IgD-negative memory B cell (primary cell): ENCODE data around the gene MAP3K1. TPM values are rescaled to one million over a fixed set of nuclear protein-coding genes. Genes with fewer than 3 reads are reported as not detected.

Experiments used
- H3K27ac Mint-ChIP-seq, 3 donors: one replicate each; pipeline ENCODE4 v1.8.0; 2020 to 2022; ENCODE audit warnings: mild to moderate bottlenecking in 3 of 3, mixed read lengths in 3 of 3, moderate library complexity in 1 of 3
- H3K27me3 Mint-ChIP-seq: one replicate; pipeline ENCODE4 v1.8.0; 2021; ENCODE audit warnings: mixed read lengths
- H3K36me3 Mint-ChIP-seq: one replicate; pipeline ENCODE4 v1.8.0; 2020; ENCODE audit warnings: mild to moderate bottlenecking, mixed read lengths
- H3K4me1 Mint-ChIP-seq, 3 donors: one replicate each; pipeline ENCODE4 v1.8.0; 2020 to 2022; ENCODE audit warnings: mixed read lengths in 3 of 3, mild to moderate bottlenecking in 1 of 3
- H3K4me3 Mint-ChIP-seq, 4 donors: one replicate each; pipeline ENCODE4 v1.8.0; 2020 to 2022; ENCODE audit warnings: mild to moderate bottlenecking in 4 of 4, mixed read lengths in 4 of 4, moderate library complexity in 3 of 4
- H3K9me3 Mint-ChIP-seq, 3 donors: one replicate each; pipeline ENCODE4 v1.8.0; 2020 to 2021; ENCODE audit warnings: mixed read lengths in 3 of 3, mild to moderate bottlenecking in 1 of 3
- polyA plus RNA-seq: library from polyadenylated mRNA; unstranded; fragments of 300-500 nt; fragmentation: Illumina TruSeq; gene quantifications from one replicate; pipeline ENCODE4 v1.2.3, GENCODE V29; 2021

Gene MAP3K1
- polyA plus RNA-seq, 1 donor from 2014 or later, result 69.8 TPM

DNA sequence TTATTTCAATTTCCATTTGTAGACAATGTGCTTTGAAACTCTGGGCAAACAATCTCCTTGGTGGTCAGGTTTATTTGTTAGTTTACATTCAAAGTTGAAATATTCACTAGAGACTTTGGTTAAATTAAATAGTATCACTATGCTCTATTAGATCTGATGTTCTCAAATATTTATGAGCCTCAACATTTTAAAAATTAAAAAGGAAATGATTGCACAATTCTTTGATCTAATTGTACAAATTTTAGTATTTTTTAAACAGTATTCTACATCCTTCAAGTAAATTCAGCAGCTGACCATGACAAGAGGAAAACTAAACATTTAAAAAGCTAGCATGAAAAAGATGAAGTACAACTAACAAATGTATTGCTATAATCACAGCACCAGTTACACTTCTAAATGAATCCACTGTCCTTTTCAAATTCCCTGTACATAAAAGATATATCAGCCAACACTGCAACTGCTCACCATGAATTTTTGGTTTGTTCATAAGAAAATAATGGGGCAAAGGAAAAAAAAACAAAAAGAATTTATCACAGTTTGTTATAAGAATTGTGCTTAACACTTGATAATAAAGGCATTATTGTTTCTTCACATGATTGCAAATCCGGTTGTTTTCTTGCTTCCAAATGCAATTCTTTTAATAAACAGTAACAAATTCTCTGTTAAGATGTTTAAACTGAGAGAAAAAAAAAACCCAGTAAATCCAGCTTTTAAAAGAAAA, 104.8 kb downstream of the MAP3K1 start:
- Mint-ChIP-seq H3K4me1 (peaks cover 0 to 1% (median 0%) of the 10 kb centered on the region in 3 donors), H3K36me3 (no peaks in the 10 kb centered on the region), H3K9me3 (no peaks in the 10 kb centered on the region), H3K27me3 (no peaks in the 10 kb centered on the region), H3K4me3 (no peak overlapping the region), H3K27ac (no peak overlapping the region)

DNA sequence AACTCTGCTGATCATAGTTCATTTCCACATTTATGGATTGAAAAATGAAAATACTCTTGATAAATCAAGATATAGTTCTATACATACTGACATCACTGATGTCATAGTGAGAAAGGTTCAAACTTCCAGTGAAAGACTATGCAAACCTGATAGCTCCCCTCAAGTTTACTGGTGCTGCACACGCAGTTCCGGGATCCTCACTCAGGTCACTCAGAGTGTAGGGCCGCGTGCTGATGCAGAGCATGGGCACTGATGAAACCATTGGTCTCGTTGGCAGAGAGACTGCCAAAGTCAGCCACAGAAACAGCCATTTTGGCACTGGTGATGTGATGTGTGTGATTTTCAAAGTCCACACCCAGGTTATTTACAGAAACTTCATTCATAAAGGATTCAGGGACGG, 107.6 kb downstream of the MAP3K1 start:
- Mint-ChIP-seq H3K4me1 (peaks cover 0 to 1% (median 0%) of the 10 kb centered on the region in 3 donors), H3K9me3 (no peaks in the 10 kb centered on the region), H3K27me3 (no peaks in the 10 kb centered on the region), H3K27ac (no peak overlapping the region), H3K36me3 (peaks cover 2% of the 10 kb centered on the region), H3K4me3 (no peak overlapping the region)

DNA sequence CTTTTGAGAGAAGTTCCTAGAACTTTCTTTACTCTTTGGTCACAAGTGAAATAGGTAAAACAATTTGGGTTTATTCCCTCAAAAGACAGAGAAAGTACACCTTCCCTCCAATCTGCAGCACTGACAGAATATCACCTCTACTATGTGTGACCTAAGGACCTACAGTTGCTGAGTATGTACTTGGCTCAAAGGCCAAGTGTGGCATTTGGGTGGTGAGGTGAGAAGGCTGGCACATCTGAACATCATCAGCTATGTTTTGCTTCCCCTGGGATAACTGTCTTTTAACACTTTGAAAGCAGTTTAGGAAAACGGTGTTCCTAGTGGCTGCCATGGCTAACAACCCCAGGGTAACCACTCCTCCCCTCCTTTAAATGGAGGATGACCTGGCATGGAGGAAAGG, 119.0 kb downstream of the MAP3K1 start:
- Mint-ChIP-seq H3K9me3 (no peaks in the 10 kb centered on the region), H3K27ac (no peak overlapping the region), H3K27me3 (no peaks in the 10 kb centered on the region), H3K4me1 (no peaks in the 10 kb centered on the region), H3K4me3 (no peak overlapping the region), H3K36me3 (peaks cover 4% of the 10 kb centered on the region)

DNA sequence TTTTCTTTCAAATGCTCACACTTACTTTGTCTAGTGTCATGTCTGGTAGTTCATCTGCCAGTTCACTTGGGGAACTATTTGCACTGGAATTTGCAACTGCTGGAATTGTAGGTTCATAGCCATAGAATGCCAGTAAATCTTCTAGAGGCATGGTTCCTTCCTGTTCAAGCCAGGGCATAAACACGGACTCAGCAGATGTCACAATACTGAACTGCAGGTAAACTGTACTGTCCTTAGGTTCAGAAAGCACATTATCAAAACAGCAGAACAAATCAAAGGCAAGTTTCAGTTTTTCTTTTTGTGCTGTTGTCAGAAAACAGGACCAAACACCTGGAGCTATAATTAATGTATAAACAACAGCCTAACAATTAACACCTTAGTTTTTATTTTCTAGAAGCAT, 123.5 kb downstream of the MAP3K1 start:
- Mint-ChIP-seq H3K36me3 (peaks cover 11% of the 10 kb centered on the region), H3K4me3 (no peak overlapping the region), H3K9me3 (no peaks in the 10 kb centered on the region), H3K27ac (no peak overlapping the region), H3K4me1 (peaks cover 0 to 11% (median 3%) of the 10 kb centered on the region in 3 donors), H3K27me3 (no peaks in the 10 kb centered on the region)

DNA sequence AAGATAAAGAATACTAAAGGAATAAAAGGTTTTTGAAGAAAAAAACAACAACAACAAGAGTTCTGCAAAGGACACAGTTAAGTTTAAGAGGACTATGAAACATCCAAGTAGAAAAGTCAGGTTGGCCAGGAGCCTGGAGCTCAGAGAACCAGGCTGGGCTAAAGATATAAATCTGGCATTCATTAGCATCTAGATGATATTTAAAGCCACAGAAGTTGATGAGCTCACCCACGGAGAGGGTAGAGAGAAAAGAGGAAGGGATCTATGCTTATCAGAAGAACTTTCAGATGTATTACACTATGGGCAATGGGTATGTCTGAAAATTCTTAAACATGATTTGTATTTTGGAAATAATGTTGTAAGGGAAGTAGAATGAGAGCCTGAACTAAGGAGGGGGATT, 126.6 kb downstream of the MAP3K1 start:
- no peaks in the 10 kb centered on the region for H3K9me3 Mint-ChIP-seq
- peaks cover 3 to 11% (median 7%) of the 10 kb centered on the region in 3 donors for H3K4me1 Mint-ChIP-seq
- H3K27ac Mint-ChIP-seq, result peak overlapping the region in 1 of 3 donors; percentile 67
- H3K4me3 Mint-ChIP-seq, result no peak overlapping the region
- peaks cover 10% of the 10 kb centered on the region for H3K36me3 Mint-ChIP-seq
- H3K27me3 Mint-ChIP-seq, result no peaks in the 10 kb centered on the region

Other genes starting within 250 kb of the MAP3K1 start
- 7.3 TPM for gene SETD9, start 94.0 kb downstream of the MAP3K1 start, polyA plus RNA-seq
- gene MIER3, start 136.6 kb downstream of the MAP3K1 start, polyA plus RNA-seq, result 7.4 TPM